ENCODE data around the gene NPC1. TPM values are rescaled to one million over a fixed set of nuclear protein-coding genes. Genes with fewer than 3 reads are reported as not detected.

NPC1 gene
- total and polyA plus RNA-seq, 2 of the 8 experiments (the other 6 are each of a cell fraction or from before 2014, with no cell fraction given), result 34.1 to 39.5 TPM

DNA sequence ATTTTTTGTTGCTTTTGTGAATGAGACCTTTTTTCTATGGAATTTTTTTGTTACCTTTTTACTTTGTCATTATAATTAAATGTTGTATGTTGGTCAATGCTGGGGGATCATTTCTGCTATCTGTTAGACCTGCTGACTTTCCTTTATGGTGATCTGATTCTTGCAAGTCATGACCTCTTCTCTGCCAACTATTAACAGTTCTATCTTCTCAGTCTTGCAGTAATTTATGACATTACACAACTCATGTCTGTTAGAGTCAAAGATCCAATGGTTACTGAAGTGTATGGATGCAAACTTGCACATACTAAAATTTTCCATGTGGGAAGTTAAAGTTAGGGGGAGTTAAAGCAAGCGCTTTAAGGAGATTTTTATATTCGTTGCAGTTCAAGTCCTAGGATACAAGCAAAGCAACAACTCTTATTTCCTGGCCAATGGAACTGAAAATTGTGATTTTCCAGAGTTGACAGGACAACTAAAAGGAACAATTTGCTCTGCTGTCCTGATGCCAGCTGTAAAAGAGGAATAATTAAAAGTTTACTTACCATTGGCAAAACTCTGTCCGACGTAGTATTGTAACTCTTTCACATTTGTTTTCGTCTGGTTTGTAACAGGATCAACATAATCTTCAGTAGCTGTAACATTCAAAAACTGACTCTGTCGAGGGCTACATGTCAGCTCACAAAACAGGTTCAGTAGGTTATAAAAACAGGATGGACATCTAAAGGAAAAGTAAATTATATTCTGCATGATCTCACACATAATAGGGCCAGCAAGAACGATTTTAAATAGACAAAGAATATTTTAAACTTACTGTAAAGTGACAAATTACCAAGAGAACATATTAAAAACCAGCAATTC, 17.8 kb downstream of the NPC1 start:
- Histone ChIP-seq H3K27me3 (replicated peaks in 1 of 4; ENCODE audit: control insufficient read depth in 3 of 4, extremely low read depth in 1 of 4, insufficient read depth in 3 of 4, low read length in 3 of 4) (no peaks in the 10 kb centered on the region), H4K5ac (ENCODE audit: insufficient read length, low read depth, low read length) (no peak overlapping the region), H2BK20ac (ENCODE audit: low read length) (no peak overlapping the region), H3K27ac (ENCODE audit: low read depth, low read length) (no peak overlapping the region), H3K36me3 (ENCODE audit: control insufficient read depth in 2 of 4, insufficient read depth in 4 of 4, low read length in 3 of 4) (peaks cover 5 to 58% (median 16%) of the 10 kb centered on the region in 4 experiments; a peak in 7 of 8 replicates), H2BK15ac (ENCODE audit: low read length) (no peak overlapping the region), H3K9me3 (ENCODE audit: insufficient read depth in 2 of 2, low read depth in 1 of 2, low read length in 1 of 2) (no peaks in the 10 kb centered on the region), H3K4me1 (replicated peaks in 1 of 4; ENCODE audit: control insufficient read depth in 3 of 4, insufficient read depth in 4 of 4, low read length in 3 of 4) (no peaks in the 10 kb centered on the region), H2BK5ac (ENCODE audit: low read depth, low read length) (no peak overlapping the region), H2BK12ac (ENCODE audit: low read depth, low read length) (no peak overlapping the region), H2BK120ac (replicated peaks; ENCODE audit: low read depth, low read length) (no peak overlapping the region), H3K79me2 (ENCODE audit: control insufficient read depth in 1 of 2, insufficient read depth in 2 of 2, low read length in 2 of 2) (no peaks in the 10 kb centered on the region; a peak in 1 of 4 replicates), H4K8ac (ENCODE audit: extremely low read depth, insufficient read depth, low read length) (no peak overlapping the region), H3K4me2 (ENCODE audit: insufficient read depth in 1 of 2, low read depth in 2 of 2, low read length in 2 of 2) (no peak overlapping the region), H3K23ac (ENCODE audit: insufficient read length) (no peak overlapping the region), H3K4me3 (ENCODE audit: extremely low read depth in 1 of 4, insufficient read depth in 2 of 4, low read depth in 3 of 4, low read length in 4 of 4) (no peak overlapping the region), H4K91ac (replicated peaks; ENCODE audit: insufficient read length, low read length) (no peak overlapping the region), H2AK5ac (ENCODE audit: low read depth, low read length) (no peak overlapping the region), H3K4ac (replicated peaks; ENCODE audit: insufficient read length, low read depth, low read length) (no peak overlapping the region), H3K23me2 (ENCODE audit: low read depth, low read length) (no peaks in the 10 kb centered on the region), H3K79me1 (ENCODE audit: low read depth, low read length) (no peaks in the 10 kb centered on the region), H3K9ac (replicated peaks in 1 of 4; ENCODE audit: extremely low read depth in 1 of 4, low read depth in 3 of 4, low read length in 3 of 4) (no peak overlapping the region), H4K20me1 (replicated peaks in 1 of 2; ENCODE audit: control insufficient read depth in 1 of 2, insufficient read depth in 2 of 2, low read length in 2 of 2) (no peaks in the 10 kb centered on the region), H3K18ac (ENCODE audit: extremely low read depth, low read length) (no peak overlapping the region), H2AFZ (ENCODE audit: low read length) (no peak overlapping the region), H3K14ac (ENCODE audit: insufficient read length) (no peak overlapping the region), H3K56ac (replicated peaks; ENCODE audit: insufficient read length, low read depth, low read length) (no peak overlapping the region)
- DNase-seq (ENCODE audit: low read depth in 1 of 2, low spot score in 2 of 2) (no peak), FAIRE-seq (no peak)
- CTCF ChIA-PET (ENCODE audit: partially characterized antibody), result interaction anchor here (2.8 kb wide), 1 partner anchor 13 kb away, joined by 9 read pairs; no protein-coding TSS in a partner anchor
- TF ChIP-seq, protein P1, sequence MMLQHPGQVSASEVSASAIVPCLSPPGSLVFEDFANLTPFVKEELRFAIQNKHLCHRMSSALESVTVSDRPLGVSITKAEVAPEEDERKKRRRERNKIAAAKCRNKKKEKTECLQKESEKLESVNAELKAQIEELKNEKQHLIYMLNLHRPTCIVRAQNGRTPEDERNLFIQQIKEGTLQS (IDR thresholded peaks at IDR 0.05; ENCODE audit: insufficient read depth, low read depth, low read length), result no peak
- no peak for TF ChIP-seq MAX (IDR thresholded peaks at IDR 0.05)
- no peak for TF ChIP-seq POU5F1 (IDR thresholded peaks at IDR 0.05; ENCODE audit: low read depth, low read length)
- no peak for TF ChIP-seq SRF (IDR thresholded peaks at IDR 0.05; ENCODE audit: low read depth, low read length)
- TF ChIP-seq E2F6 (IDR thresholded peaks at IDR 0.05), result no peak
- TF ChIP-seq CEBPB (IDR thresholded peaks at IDR 0.05; ENCODE audit: low read depth, low read length), result no peak
- no peak for TF ChIP-seq EGR1 (IDR thresholded peaks at IDR 0.05; ENCODE audit: borderline replicate concordance, low read depth, low read length)
- POLR2A ChIA-PET (ENCODE audit: partially characterized antibody), result no interaction called here
- WGBS, 2 experiments (ENCODE audit: extremely low coverage in 1 of 2, insufficient coverage in 1 of 2, insufficient read length in 1 of 2, insufficient replicate concordance in 2 of 2, low coverage in 1 of 2, low lambda C conversion rate in 2 of 2, missing lambda C conversion rate in 1 of 2), result 86% methylated on average over 7 of the region's 7 CpGs; no CpG with 5 or more reads in 1 of the 2 experiments

Measured in H1 (cell line).